MCF 10A (cell line): ENCODE results near the gene TYROBP. TPM values are rescaled to one million over a fixed set of nuclear protein-coding genes. Genes with fewer than 3 reads are reported as not detected.
"Not testable (repeated sequence)": the region's sequence is repeated elsewhere in the genome, so short reads cannot be mapped to it uniquely, and the experiment has no call there.

ENCODE experiments used
- BruUV-seq: library from RNA; stranded (reverse); fragments of 400-500 nt; replicated peaks from 2 replicates; lab custom pipeline; 2021; lab: Mats Ljungman, UMichigan
- CTCF ChIA-PET: fragments of 300-600 bp; sonication (Branson Sonifier 250); formaldehyde crosslinking; extraction: SDS; loops from one replicate; lab custom pipeline; 2021; ENCODE audit warnings: antibody characterized with exemption, inconsistent platforms; lab: Yijun Ruan, JAX
- POLR2A ChIA-PET: fragments of 300-600, 350-650 bp; sonication (Branson Sonifier 250); formaldehyde crosslinking; extraction: SDS; loops from one replicate; lab custom pipeline; 2020; ENCODE audit warnings: antibody characterized with exemption, inconsistent platforms; lab: Yijun Ruan, JAX
- DNase-seq: peaks from one replicate; pipeline ENCODE4 v3.0.0-alpha.2; 2018; ENCODE audit not compliant: unreplicated experiment
- H3K27ac Mint-ChIP-seq: one replicate; pipeline ENCODE4 v1.8.0; 2022; ENCODE audit warnings: mild to moderate bottlenecking, low read depth, mixed read lengths; ENCODE audit not compliant: unreplicated experiment
- H3K27me3 Mint-ChIP-seq: one replicate; pipeline ENCODE4 v1.8.0; 2022; ENCODE audit warnings: mixed read lengths; ENCODE audit not compliant: insufficient read depth, unreplicated experiment
- H3K36me3 Mint-ChIP-seq: one replicate; pipeline ENCODE4 v1.8.0; 2022; ENCODE audit warnings: mild to moderate bottlenecking, moderate library complexity, mixed read lengths; ENCODE audit not compliant: insufficient read depth, unreplicated experiment
- H3K4me1 Mint-ChIP-seq: one replicate; pipeline ENCODE4 v1.8.0; 2022; ENCODE audit warnings: mixed read lengths; ENCODE audit not compliant: insufficient read depth, unreplicated experiment
- H3K4me3 Mint-ChIP-seq: one replicate; pipeline ENCODE4 v1.8.0; 2022; ENCODE audit warnings: mild to moderate bottlenecking, moderate library complexity, mixed read lengths; ENCODE audit not compliant: unreplicated experiment
- H3K9me3 Mint-ChIP-seq: one replicate; pipeline ENCODE4 v1.8.0; 2022; ENCODE audit warnings: mixed read lengths; ENCODE audit not compliant: unreplicated experiment
- intact Hi-C: fragments of 100-400 bp; cut with micrococcal nuclease; formaldehyde crosslinking; loops from 2 replicates; pipeline ENCODE4 v1.14.1; 2022
- total RNA-seq: library from RNA; stranded (reverse); gene quantifications from 2 replicates; pipeline ENCODE4 v1.2.3, GENCODE V29; 2022
- TF ChIP-seq, protein P1 (sequence below): fragments of 200-600 bp; IDR thresholded peaks from one replicate; pipeline ENCODE4 v1.8.0; 2022; ENCODE audit warnings: antibody characterized with exemption, mild to moderate bottlenecking; ENCODE audit not compliant: unreplicated experiment

TYROBP gene
- total RNA-seq, 1 experiment from 2014 or later = not detected

DNA sequence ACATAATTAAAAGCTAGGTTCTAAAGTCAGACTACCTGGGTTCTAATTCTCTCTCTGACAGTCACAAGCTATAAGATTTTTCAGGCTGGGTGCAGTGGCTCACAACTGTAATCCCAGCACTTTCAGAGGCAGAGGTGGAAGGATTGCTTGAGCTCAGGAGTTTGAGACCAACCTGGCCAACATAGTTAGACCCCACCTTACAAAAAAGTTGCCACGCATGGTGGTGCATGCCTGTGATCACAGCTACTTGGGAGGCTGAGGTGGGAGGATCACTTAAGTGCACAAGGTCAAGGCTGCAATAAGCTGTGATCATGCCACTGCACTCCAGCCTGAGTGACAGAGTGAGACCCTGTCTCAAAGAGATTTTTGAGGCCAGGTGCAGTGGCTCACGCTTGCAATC lies 13.8 kb downstream of the TYROBP start:
- DNase-seq = no peak
- no peaks in the 10 kb centered on the region for H3K9me3 Mint-ChIP-seq
- no peaks in the 10 kb centered on the region for H3K27me3 Mint-ChIP-seq
- BruUV-seq = no TSS peak
- CTCF ChIA-PET = interaction anchor here (0.7 to 2.3 kb wide), 3 partner anchors 12 to 134 kb away, joined by 4 to 13 read pairs (median 10); no protein-coding TSS in a partner anchor
- H3K4me1 Mint-ChIP-seq = no peaks in the 10 kb centered on the region
- peaks cover 58% of the 10 kb centered on the region for H3K36me3 Mint-ChIP-seq
- TF ChIP-seq, protein P1, sequence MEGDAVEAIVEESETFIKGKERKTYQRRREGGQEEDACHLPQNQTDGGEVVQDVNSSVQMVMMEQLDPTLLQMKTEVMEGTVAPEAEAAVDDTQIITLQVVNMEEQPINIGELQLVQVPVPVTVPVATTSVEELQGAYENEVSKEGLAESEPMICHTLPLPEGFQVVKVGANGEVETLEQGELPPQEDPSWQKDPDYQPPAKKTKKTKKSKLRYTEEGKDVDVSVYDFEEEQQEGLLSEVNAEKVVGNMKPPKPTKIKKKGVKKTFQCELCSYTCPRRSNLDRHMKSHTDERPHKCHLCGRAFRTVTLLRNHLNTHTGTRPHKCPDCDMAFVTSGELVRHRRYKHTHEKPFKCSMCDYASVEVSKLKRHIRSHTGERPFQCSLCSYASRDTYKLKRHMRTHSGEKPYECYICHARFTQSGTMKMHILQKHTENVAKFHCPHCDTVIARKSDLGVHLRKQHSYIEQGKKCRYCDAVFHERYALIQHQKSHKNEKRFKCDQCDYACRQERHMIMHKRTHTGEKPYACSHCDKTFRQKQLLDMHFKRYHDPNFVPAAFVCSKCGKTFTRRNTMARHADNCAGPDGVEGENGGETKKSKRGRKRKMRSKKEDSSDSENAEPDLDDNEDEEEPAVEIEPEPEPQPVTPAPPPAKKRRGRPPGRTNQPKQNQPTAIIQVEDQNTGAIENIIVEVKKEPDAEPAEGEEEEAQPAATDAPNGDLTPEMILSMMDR = no peak
- no peak overlapping the region for H3K4me3 Mint-ChIP-seq
- POLR2A ChIA-PET = interaction anchor here (0.7 to 1.1 kb wide), 2 partner anchors 11 to 247 kb away, joined by 3 to 4 read pairs; no protein-coding TSS in a partner anchor
- no peak overlapping the region for H3K27ac Mint-ChIP-seq
- intact Hi-C loops = no loop called here

DNA sequence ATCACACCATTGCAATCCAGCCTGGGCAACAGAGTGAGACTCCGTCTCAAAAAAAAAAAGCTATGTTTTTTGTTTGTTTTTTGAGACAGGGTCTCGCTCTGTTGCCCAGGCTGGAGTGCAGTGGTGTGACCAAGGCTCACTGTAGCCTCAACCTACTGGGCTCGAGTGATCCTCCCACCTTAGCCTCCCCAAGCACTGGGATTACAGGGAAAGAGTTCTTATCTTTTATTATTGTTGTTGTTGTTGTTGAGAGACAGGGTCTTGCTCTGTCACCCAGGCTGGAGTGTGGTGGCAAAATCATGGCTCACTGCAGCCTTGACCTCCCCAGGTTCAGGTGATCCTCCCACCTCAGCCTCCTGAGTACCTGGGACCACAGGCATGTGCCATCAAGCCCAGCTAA lies 16.3 kb downstream of the TYROBP start:
- CTCF ChIA-PET = interaction anchor here (1.0 to 2.9 kb wide), 3 partner anchors 10 to 39 kb away, joined by 3 to 22 read pairs (median 5); no protein-coding TSS in a partner anchor
- H3K27ac Mint-ChIP-seq, H3K4me1 Mint-ChIP-seq, DNase-seq, BruUV-seq, H3K9me3 Mint-ChIP-seq, H3K4me3 Mint-ChIP-seq, intact Hi-C loops, H3K27me3 Mint-ChIP-seq: not testable (repeated sequence)
- peaks cover 82% of the 10 kb centered on the region for H3K36me3 Mint-ChIP-seq
- POLR2A ChIA-PET = interaction anchor here (0.7 kb wide), 1 partner anchor 626 kb away, joined by 3 read pairs; no protein-coding TSS in a partner anchor

DNA sequence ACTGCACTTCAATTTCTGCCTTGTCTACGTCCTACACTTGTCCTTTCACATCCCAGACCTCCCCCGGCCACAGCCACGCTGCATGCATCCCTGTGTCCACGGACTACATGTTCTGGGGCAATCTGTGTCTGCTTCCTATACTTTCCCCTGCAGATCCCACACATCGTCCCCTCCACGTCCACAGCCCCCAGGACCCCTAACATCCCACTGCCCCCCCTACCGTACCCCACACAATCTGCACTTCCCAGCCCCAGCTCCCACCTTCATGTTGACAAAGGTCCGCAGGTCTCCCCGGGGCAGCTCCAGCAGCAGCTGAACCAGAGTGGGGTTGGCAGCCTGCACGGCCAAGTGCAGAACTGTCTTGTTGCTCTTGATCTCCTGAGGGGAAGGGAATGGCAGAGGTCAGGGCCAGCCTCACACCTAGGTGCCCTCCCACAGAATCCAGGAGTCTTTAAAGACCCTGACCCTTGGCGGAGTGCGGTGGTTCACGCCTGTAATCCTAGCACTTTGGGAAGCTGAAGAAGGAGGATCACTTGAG lies 17.9 kb downstream of the TYROBP start:
- Mint-ChIP-seq H3K9me3 (no peaks in the 10 kb centered on the region), H3K4me3 (no peak overlapping the region), H3K27me3 (no peaks in the 10 kb centered on the region), H3K27ac (no peak overlapping the region), H3K36me3 (peaks cover 78% of the 10 kb centered on the region), H3K4me1 (no peaks in the 10 kb centered on the region)
- no TSS peak for BruUV-seq
- intact Hi-C loops = no loop called here
- ChIA-PET POLR2A (no interaction called here), CTCF (interaction anchor here (0.6 to 1.1 kb wide), 4 partner anchors 24 to 226 kb away, joined by 3 to 5 read pairs (median 3); no protein-coding TSS in a partner anchor)
- TF ChIP-seq, protein P1 = no peak
- DNase-seq = no peak

DNA sequence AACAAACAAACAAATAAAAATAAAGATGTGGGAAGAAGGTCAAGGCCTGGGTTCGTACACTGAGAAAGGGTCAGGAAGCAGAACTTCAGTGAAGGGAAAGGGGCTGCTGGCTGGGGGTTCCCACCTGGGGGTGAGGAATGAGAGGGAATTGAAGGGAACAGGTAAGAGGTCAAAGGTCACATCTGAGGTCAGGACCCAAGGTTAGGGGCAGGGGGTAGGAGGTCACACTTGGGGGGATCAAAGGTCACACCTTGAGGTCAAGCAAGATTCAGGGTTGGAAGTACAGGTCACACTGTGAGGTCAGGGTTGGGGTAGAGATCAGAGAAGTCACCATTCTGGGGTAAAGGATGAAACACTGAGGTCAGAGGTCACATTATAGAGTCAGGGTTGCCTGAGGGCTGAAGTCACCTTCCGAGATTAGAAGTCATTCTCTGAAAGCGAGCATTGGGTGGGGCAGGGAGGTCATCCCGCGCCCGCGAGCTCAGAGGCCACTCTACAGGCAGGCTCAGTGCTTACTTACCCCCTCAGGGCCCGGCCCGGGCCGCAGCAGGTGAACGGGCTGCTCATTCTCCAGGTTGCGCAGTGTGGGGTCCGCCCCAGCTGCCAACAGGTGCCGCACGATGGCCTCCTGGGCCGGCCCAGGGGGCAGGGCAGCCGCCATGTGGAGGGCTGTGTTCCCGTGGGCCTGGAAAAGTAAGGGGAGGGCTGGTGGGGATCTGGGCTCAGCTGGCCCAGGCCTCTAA lies 18.6 kb downstream of the TYROBP start:
- no peaks in the 10 kb centered on the region for H3K27me3 Mint-ChIP-seq
- no peaks in the 10 kb centered on the region for H3K9me3 Mint-ChIP-seq
- intact Hi-C loops = loop anchor here (10.0 kb wide), 1 partner anchor 225 kb away; the partner anchor contains the start of genes OVOL3, POLR2I and TBCB
- H3K4me1 Mint-ChIP-seq = no peaks in the 10 kb centered on the region
- TF ChIP-seq, protein P1 = no peak
- no TSS peak for BruUV-seq
- no peak overlapping the region for H3K27ac Mint-ChIP-seq
- POLR2A ChIA-PET = interaction anchor here (0.9 kb wide), 1 partner anchor 97 kb away, joined by 3 read pairs; no protein-coding TSS in a partner anchor
- CTCF ChIA-PET = interaction anchor here (0.6 to 1.1 kb wide), 2 partner anchors 43 to 85 kb away, joined by 3 read pairs; no protein-coding TSS in a partner anchor
- no peak overlapping the region for H3K4me3 Mint-ChIP-seq
- no peak for DNase-seq
- H3K36me3 Mint-ChIP-seq = peaks cover 72% of the 10 kb centered on the region
